Measurements from ENCODE around the gene NLE1.
"Not testable (repeated sequence)": the region's sequence is repeated elsewhere in the genome, so short reads cannot be mapped to it uniquely, and the experiment has no call there.

GRCh38 chr17:35151080-35151479 lies 9.0 kb upstream of the NLE1 start:
- TF ChIP-seq, protein P1, sequence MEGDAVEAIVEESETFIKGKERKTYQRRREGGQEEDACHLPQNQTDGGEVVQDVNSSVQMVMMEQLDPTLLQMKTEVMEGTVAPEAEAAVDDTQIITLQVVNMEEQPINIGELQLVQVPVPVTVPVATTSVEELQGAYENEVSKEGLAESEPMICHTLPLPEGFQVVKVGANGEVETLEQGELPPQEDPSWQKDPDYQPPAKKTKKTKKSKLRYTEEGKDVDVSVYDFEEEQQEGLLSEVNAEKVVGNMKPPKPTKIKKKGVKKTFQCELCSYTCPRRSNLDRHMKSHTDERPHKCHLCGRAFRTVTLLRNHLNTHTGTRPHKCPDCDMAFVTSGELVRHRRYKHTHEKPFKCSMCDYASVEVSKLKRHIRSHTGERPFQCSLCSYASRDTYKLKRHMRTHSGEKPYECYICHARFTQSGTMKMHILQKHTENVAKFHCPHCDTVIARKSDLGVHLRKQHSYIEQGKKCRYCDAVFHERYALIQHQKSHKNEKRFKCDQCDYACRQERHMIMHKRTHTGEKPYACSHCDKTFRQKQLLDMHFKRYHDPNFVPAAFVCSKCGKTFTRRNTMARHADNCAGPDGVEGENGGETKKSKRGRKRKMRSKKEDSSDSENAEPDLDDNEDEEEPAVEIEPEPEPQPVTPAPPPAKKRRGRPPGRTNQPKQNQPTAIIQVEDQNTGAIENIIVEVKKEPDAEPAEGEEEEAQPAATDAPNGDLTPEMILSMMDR (IDR thresholded peaks at IDR 0.05; ENCODE audit: low read depth, low read length): not testable (repeated sequence)
- TF ChIP-seq POLR2A (IDR thresholded peaks at IDR 0.05; ENCODE audit: extremely low read depth, insufficient read length); MYC (IDR thresholded peaks at IDR 0.05; ENCODE audit: low read depth, low read length): not testable (repeated sequence)

All from NB4 (cell line).